ENCODE results near the gene PCNX2. TPM values are rescaled to one million over a fixed set of nuclear protein-coding genes. Genes with fewer than 3 reads are reported as not detected.

Gene PCNX2
- total RNA-seq, 1 experiment from 2014 or later, result 63.4 TPM

DNA sequence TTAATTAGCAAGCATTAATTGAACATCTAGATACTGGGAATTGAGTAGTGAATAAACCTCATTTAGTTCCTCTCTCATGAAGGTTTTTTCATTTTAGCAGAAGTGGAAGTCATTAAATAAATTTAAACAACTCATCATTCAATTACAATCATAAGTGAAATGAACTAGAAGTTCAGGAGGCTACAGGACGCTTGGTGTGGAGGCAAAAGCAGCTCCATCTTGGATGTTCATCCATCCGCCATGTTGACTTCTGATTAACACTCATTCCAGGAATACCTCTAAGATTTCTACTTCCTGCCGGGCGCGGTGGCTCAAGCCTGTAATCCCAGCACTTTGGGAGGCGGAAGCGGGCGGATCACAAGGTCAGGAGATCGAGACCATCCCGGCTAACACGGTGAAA, 356.6 kb downstream of the PCNX2 start:
- CTCF ChIA-PET, result interaction anchor here (0.7 kb wide), 1 partner anchor 11 kb away, joined by 3 read pairs; no protein-coding TSS in a partner anchor
- Mint-ChIP-seq H3K9me3 (ENCODE audit: low read depth, unreplicated experiment) (no peaks in the 10 kb centered on the region), H3K27ac (ENCODE audit: unreplicated experiment) (no peak overlapping the region)

GRCh38 chr1:232937741-232938375, 357.7 kb downstream of the PCNX2 start:
- no peak overlapping the region for H3K4me3 Mint-ChIP-seq (ENCODE audit: low read depth, unreplicated experiment)
- H3K4me1 Mint-ChIP-seq (ENCODE audit: low read depth, unreplicated experiment), result no peaks in the 10 kb centered on the region
- H3K27me3 Mint-ChIP-seq (ENCODE audit: unreplicated experiment), result peaks cover 36% of the 10 kb centered on the region
- H3K36me3 Mint-ChIP-seq (ENCODE audit: insufficient read depth, unreplicated experiment), result no peaks in the 10 kb centered on the region
- CTCF ChIA-PET, result no interaction called here
- H3K9me3 Mint-ChIP-seq (ENCODE audit: low read depth, unreplicated experiment), result no peaks in the 10 kb centered on the region
- H3K27ac Mint-ChIP-seq (ENCODE audit: unreplicated experiment), result no peak overlapping the region
- intact Hi-C loops (cut with micrococcal nuclease; ENCODE audit: unreplicated experiment), result no loop called here
- no TSS peak for BruUV-seq (replicated peaks)
- no peak for DNase-seq
- TF ChIP-seq, protein P1, sequence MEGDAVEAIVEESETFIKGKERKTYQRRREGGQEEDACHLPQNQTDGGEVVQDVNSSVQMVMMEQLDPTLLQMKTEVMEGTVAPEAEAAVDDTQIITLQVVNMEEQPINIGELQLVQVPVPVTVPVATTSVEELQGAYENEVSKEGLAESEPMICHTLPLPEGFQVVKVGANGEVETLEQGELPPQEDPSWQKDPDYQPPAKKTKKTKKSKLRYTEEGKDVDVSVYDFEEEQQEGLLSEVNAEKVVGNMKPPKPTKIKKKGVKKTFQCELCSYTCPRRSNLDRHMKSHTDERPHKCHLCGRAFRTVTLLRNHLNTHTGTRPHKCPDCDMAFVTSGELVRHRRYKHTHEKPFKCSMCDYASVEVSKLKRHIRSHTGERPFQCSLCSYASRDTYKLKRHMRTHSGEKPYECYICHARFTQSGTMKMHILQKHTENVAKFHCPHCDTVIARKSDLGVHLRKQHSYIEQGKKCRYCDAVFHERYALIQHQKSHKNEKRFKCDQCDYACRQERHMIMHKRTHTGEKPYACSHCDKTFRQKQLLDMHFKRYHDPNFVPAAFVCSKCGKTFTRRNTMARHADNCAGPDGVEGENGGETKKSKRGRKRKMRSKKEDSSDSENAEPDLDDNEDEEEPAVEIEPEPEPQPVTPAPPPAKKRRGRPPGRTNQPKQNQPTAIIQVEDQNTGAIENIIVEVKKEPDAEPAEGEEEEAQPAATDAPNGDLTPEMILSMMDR (IDR thresholded peaks at IDR 0.05; ENCODE audit: unreplicated experiment), result no peak

More for the DNA sequence above, 356.6 kb downstream of the PCNX2 start:
- H3K4me1 Mint-ChIP-seq (ENCODE audit: low read depth, unreplicated experiment), result no peaks in the 10 kb centered on the region
- H3K27me3 Mint-ChIP-seq (ENCODE audit: unreplicated experiment), result peaks cover 36% of the 10 kb centered on the region
- no TSS peak for BruUV-seq (replicated peaks)
- no peak for DNase-seq
- no peak overlapping the region for H3K4me3 Mint-ChIP-seq (ENCODE audit: low read depth, unreplicated experiment)
- TF ChIP-seq, protein P1 (IDR thresholded peaks at IDR 0.05; ENCODE audit: unreplicated experiment), result no peak
- intact Hi-C loops (cut with micrococcal nuclease; ENCODE audit: unreplicated experiment), result no loop called here
- no peaks in the 10 kb centered on the region for H3K36me3 Mint-ChIP-seq (ENCODE audit: insufficient read depth, unreplicated experiment)

DNA sequence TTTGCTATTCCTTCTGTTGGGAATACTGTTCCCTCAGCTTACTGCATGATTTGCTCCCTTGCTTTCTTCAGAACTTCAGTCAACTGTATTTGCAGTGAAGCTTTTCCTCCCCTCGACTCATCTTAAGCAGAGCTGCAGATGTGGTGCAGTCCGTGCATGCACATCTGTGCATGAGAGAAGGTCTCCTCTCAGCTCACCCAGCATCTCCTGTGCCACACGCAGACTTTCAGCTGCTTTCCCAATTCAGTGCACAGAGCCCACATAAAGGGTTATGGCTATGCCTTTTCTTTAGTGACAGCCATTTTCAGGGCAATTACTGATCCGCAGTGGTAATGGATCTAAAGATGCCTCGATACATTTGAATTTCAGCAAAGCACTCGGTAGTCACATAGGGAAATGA, 358.6 kb downstream of the PCNX2 start:
- Mint-ChIP-seq H3K4me3 (ENCODE audit: low read depth, unreplicated experiment) (no peak overlapping the region), H3K27me3 (ENCODE audit: unreplicated experiment) (peaks cover 42% of the 10 kb centered on the region), H3K4me1 (ENCODE audit: low read depth, unreplicated experiment) (no peaks in the 10 kb centered on the region), H3K36me3 (ENCODE audit: insufficient read depth, unreplicated experiment) (no peaks in the 10 kb centered on the region), H3K9me3 (ENCODE audit: low read depth, unreplicated experiment) (no peaks in the 10 kb centered on the region), H3K27ac (ENCODE audit: unreplicated experiment) (no peak overlapping the region)
- TF ChIP-seq, protein P1 (IDR thresholded peaks at IDR 0.05; ENCODE audit: unreplicated experiment), result no peak
- CTCF ChIA-PET, result no interaction called here
- DNase-seq, result no peak
- BruUV-seq (replicated peaks), result no TSS peak
- intact Hi-C loops (cut with micrococcal nuclease; ENCODE audit: unreplicated experiment), result no loop called here

Other genes starting within 250 kb of the PCNX2 start
- gene MAP3K21, start 32.0 kb upstream of the PCNX2 start, total RNA-seq (2022), result 22.5 and 33.6 TPM in 2 replicates

Measured in Calu3 (cell line).